ENCODE measurements around the gene LRRC27.

- no peak for TF ChIP-seq FOXM1 (IDR thresholded peaks at IDR 0.05; ENCODE audit: borderline replicate concordance, low read depth)
- TF ChIP-seq MAX (IDR thresholded peaks at IDR 0.05), result no peak
- no peak for TF ChIP-seq REST (IDR thresholded peaks at IDR 0.05; ENCODE audit: low read depth)
- no peak for TF ChIP-seq EP300 (IDR thresholded peaks at IDR 0.05; ENCODE audit: borderline replicate concordance)
- no peak for TF ChIP-seq RAD21 (IDR thresholded peaks at IDR 0.05; ENCODE audit: low read depth)
- no peak for TF ChIP-seq YY1 (IDR thresholded peaks at IDR 0.05; ENCODE audit: low read depth)
- no peak for TF ChIP-seq TCF12 (IDR thresholded peaks at IDR 0.05; ENCODE audit: low read depth)
- TF ChIP-seq ZBTB7A (IDR thresholded peaks at IDR 0.05; ENCODE audit: low read depth), result no peak
- TF ChIP-seq CREB1 (IDR thresholded peaks at IDR 0.05; ENCODE audit: low read depth), result no peak
- no peak for TF ChIP-seq TAF1 (IDR thresholded peaks at IDR 0.05; ENCODE audit: low read depth)
- no peak for TF ChIP-seq NFIC (IDR thresholded peaks at IDR 0.05)
- TF ChIP-seq CEBPB (IDR thresholded peaks at IDR 0.05), result no peak
- no peak for TF ChIP-seq TEAD4 (IDR thresholded peaks at IDR 0.05)
Measured at GRCh38 chr10:132297526-132297925, 34.5 kb upstream of the LRRC27 start.
